ENCODE data around the gene MAP3K1. TPM values are rescaled to one million over a fixed set of nuclear protein-coding genes. Genes with fewer than 3 reads are reported as not detected.

Gene MAP3K1
- total RNA-seq, 1 experiment from 2014 or later: 8.5 TPM

- Histone ChIP-seq H3K9ac (ENCODE audit: low read length) (no peak overlapping the region), H3K9me3 (ENCODE audit: control insufficient read depth in 1 of 2, insufficient read depth in 1 of 2, low read depth in 1 of 2, low read length in 2 of 2) (no peaks in the 10 kb centered on the region), H3K79me2 (ENCODE audit: insufficient read depth, low read length) (peaks cover 9% of the 10 kb centered on the region; the same call in 1 of the 2 replicates), H3K4me1 (ENCODE audit: control insufficient read depth in 1 of 2, insufficient read depth in 2 of 2, low read length in 2 of 2) (no peaks in the 10 kb centered on the region), H3K4me3 (replicated peaks in 1 of 2; ENCODE audit: low read depth in 1 of 2, low read length in 2 of 2) (no peak overlapping the region), H3K36me3 (ENCODE audit: control insufficient read depth in 1 of 2, insufficient read depth in 2 of 2, low read length in 2 of 2) (no peaks in the 10 kb centered on the region), H4K20me1 (ENCODE audit: insufficient read depth) (no peaks in the 10 kb centered on the region), H3K4me2 (ENCODE audit: low read length) (no peak overlapping the region), H2AFZ (ENCODE audit: low read depth, low read length, poor library complexity, severe bottlenecking) (no peak overlapping the region), H3K27me3 (ENCODE audit: insufficient read depth, low read length) (no peaks in the 10 kb centered on the region), H3K27ac (ENCODE audit: low read depth, low read length) (no peak overlapping the region), H3K9me2 (ENCODE audit: insufficient read depth) (no peaks in the 10 kb centered on the region)
- TF ChIP-seq CTCF (IDR thresholded peaks at IDR 0.05 in 2 of 3, conservative IDR thresholded peaks at IDR 0.05 in 1 of 3; ENCODE audit: borderline replicate concordance in 1 of 3, insufficient read depth in 1 of 3, low read depth in 2 of 3, low read length in 2 of 3) (no peak), FOSL1 (IDR thresholded peaks at IDR 0.05; ENCODE audit: low read depth) (no peak), RAD21 (IDR thresholded peaks at IDR 0.05; ENCODE audit: low read depth) (no peak), EZH2 (IDR thresholded peaks at IDR 0.05) (no peak), POLR2A (IDR thresholded peaks at IDR 0.05; ENCODE audit: borderline replicate concordance, extremely low read depth, insufficient read depth, insufficient read length) (no peak), CEBPB (IDR thresholded peaks at IDR 0.05; ENCODE audit: low read depth) (no peak), SIN3A (IDR thresholded peaks at IDR 0.05; ENCODE audit: low read depth) (no peak), YY1 (IDR thresholded peaks at IDR 0.05; ENCODE audit: extremely low read depth, insufficient replicate concordance, low read depth, low read length) (no peak), ZBTB33 (IDR thresholded peaks at IDR 0.05; ENCODE audit: extremely low read depth, insufficient replicate concordance, low read length) (no peak), ZFX (IDR thresholded peaks at IDR 0.05) (no peak), REST (IDR thresholded peaks at IDR 0.05; ENCODE audit: low read depth) (no peak), SP1 (IDR thresholded peaks at IDR 0.05; ENCODE audit: low read depth) (no peak), TCF7L2 (IDR thresholded peaks at IDR 0.05; ENCODE audit: borderline replicate concordance, extremely low read depth, insufficient read depth, insufficient read length) (no peak), ATF3 (IDR thresholded peaks at IDR 0.05) (no peak), ELF1 (IDR thresholded peaks at IDR 0.05; ENCODE audit: borderline replicate concordance, low read depth) (no peak), EZH2phosphoT487 (IDR thresholded peaks at IDR 0.05; ENCODE audit: borderline replicate concordance) (no peak), ZNF274 (IDR thresholded peaks at IDR 0.05; ENCODE audit: low read depth, low read length) (no peak), JUND (IDR thresholded peaks at IDR 0.05) (no peak), CBX3 (IDR thresholded peaks at IDR 0.05; ENCODE audit: low read depth) (no peak), POLR2AphosphoS5 (IDR thresholded peaks at IDR 0.05; ENCODE audit: low read depth, low read length) (no peak)
- ChIA-PET CTCF (no interaction called here), RAD21 (ENCODE audit: low non-redundant PET in 1 of 2, low total read pairs in 2 of 2, uncharacterized antibody in 2 of 2, unreplicated experiment in 2 of 2) (no interaction called here), POLR2A (no interaction called here)
- BruUV-seq (replicated peaks): no TSS peak
- DNase-seq (ENCODE audit: low read depth, low spot score): no peak
- no peak for ATAC-seq
- intact Hi-C loops (cut with micrococcal nuclease): no loop called here
Observed at GRCh38 chr5:56852228-56853000, 37.1 kb downstream of the MAP3K1 start.
